Activated CD4-positive, alpha-beta memory T cell treated with anti-CD3 and anti-CD28 coated beads for 36 hours (primary cell): ENCODE results near the gene APOC1. TPM values are rescaled to one million over a fixed set of nuclear protein-coding genes. Genes with fewer than 3 reads are reported as not detected.
"Not testable (repeated sequence)": the region's sequence is repeated elsewhere in the genome, so short reads cannot be mapped to it uniquely, and the experiment has no call there.

Source experiments
- CTCF ChIA-PET: fragments of 350-600 bp; sonication (Branson Sonifier 250); formaldehyde crosslinking; loops from one replicate; lab custom pipeline; 2021; ENCODE audit warnings: antibody characterized with exemption, inconsistent platforms; lab: Charles Lee
- POLR2A ChIA-PET: fragments of 350-600 bp; sonication (Branson Sonifier 250); formaldehyde crosslinking; loops from one replicate; lab custom pipeline; 2021; ENCODE audit warnings: antibody characterized with exemption; lab: Charles Lee
- DNase-seq: peaks from one replicate; pipeline ENCODE4 v3.0.0-alpha.2; 2020
- H3K27ac Mint-ChIP-seq: one replicate; pipeline ENCODE4 v1.8.0; 2021; ENCODE audit warnings: mixed read lengths
- H3K27me3 Mint-ChIP-seq: one replicate; pipeline ENCODE4 v1.8.0; 2021; ENCODE audit warnings: mixed read lengths
- H3K36me3 Mint-ChIP-seq: one replicate; pipeline ENCODE4 v1.8.0; 2021; ENCODE audit warnings: mixed read lengths
- H3K4me1 Mint-ChIP-seq: one replicate; pipeline ENCODE4 v1.8.0; 2021; ENCODE audit warnings: low read depth, mixed read lengths
- H3K4me3 Mint-ChIP-seq: one replicate; pipeline ENCODE4 v1.8.0; 2021; ENCODE audit warnings: mild to moderate bottlenecking, mixed read lengths
- H3K9me3 Mint-ChIP-seq: one replicate; pipeline ENCODE4 v1.8.0; 2021; ENCODE audit warnings: mixed read lengths
- intact Hi-C: fragments of 100-400 bp; cut with micrococcal nuclease; formaldehyde crosslinking; loops from one replicate; pipeline ENCODE4 v1.15.1; 2023
- total RNA-seq, 2 experiments: library from RNA; stranded (reverse); gene quantifications; one replicate each; pipeline ENCODE4 v1.2.3, GENCODE V29; 2021

APOC1 gene
- total RNA-seq, 2 experiments from 2014 or later: 1.4 to 2.2 TPM

DNA sequence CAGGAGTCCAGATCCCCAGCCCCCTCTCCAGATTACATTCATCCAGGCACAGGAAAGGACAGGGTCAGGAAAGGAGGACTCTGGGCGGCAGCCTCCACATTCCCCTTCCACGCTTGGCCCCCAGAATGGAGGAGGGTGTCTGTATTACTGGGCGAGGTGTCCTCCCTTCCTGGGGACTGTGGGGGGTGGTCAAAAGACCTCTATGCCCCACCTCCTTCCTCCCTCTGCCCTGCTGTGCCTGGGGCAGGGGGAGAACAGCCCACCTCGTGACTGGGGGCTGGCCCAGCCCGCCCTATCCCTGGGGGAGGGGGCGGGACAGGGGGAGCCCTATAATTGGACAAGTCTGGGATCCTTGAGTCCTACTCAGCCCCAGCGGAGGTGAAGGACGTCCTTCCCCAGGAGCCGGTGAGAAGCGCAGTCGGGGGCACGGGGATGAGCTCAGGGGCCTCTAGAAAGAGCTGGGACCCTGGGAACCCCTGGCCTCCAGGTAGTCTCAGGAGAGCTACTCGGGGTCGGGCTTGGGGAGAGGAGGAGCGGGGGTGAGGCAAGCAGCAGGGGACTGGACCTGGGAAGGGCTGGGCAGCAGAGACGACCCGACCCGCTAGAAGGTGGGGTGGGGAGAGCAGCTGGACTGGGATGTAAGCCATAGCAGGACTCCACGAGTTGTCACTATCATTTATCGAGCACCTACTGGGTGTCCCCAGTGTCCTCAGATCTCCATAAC, 8.8 kb upstream of the APOC1 start, which contains the start of gene APOE:
Gene APOE, plus strand, starts transcription at position 360 of the 724 bp plus-strand sequence. CDS start 829 bp downstream, outside the sequence.
- ChIA-PET CTCF (interaction anchor here (0.9 to 4.6 kb wide), 6 partner anchors 10 to 154 kb away, joined by 3 to 23 read pairs (median 9); partner anchors contain the start of gene TOMM40), POLR2A (interaction anchor here (1.0 to 1.7 kb wide), 3 partner anchors 9 to 50 kb away, joined by 3 to 5 read pairs (median 3); partner anchors contain the start of genes APOC1 and CLPTM1)
- peaks cover 13% of the 10 kb centered on the region for H3K36me3 Mint-ChIP-seq
- H3K27me3 Mint-ChIP-seq: peaks cover 18% of the 10 kb centered on the region
- peaks cover 6% of the 10 kb centered on the region for H3K4me1 Mint-ChIP-seq
- DNase-seq: no peak
- no peaks in the 10 kb centered on the region for H3K9me3 Mint-ChIP-seq
- no peak within 1 kb of the TSS for H3K4me3 Mint-ChIP-seq
- intact Hi-C loops: no loop called here
- H3K27ac Mint-ChIP-seq: no peak within 1 kb of the TSS

DNA sequence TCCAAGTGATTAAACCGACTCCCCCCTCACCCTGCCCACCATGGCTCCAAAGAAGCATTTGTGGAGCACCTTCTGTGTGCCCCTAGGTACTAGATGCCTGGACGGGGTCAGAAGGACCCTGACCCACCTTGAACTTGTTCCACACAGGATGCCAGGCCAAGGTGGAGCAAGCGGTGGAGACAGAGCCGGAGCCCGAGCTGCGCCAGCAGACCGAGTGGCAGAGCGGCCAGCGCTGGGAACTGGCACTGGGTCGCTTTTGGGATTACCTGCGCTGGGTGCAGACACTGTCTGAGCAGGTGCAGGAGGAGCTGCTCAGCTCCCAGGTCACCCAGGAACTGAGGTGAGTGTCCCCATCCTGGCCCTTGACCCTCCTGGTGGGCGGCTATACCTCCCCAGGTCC, 6.8 kb upstream of the APOC1 start:
- CTCF ChIA-PET: interaction anchor here (0.6 to 1.3 kb wide), 3 partner anchors 41 to 152 kb away, joined by 3 read pairs; no protein-coding TSS in a partner anchor
- Mint-ChIP-seq H3K9me3 (no peaks in the 10 kb centered on the region), H3K4me3 (no peak overlapping the region), H3K27me3 (peaks cover 26% of the 10 kb centered on the region), H3K4me1 (peaks cover 6% of the 10 kb centered on the region), H3K27ac (no peak overlapping the region), H3K36me3 (peaks cover 5% of the 10 kb centered on the region)
- DNase-seq: no peak
- intact Hi-C loops: no loop called here
- POLR2A ChIA-PET: no interaction called here

DNA sequence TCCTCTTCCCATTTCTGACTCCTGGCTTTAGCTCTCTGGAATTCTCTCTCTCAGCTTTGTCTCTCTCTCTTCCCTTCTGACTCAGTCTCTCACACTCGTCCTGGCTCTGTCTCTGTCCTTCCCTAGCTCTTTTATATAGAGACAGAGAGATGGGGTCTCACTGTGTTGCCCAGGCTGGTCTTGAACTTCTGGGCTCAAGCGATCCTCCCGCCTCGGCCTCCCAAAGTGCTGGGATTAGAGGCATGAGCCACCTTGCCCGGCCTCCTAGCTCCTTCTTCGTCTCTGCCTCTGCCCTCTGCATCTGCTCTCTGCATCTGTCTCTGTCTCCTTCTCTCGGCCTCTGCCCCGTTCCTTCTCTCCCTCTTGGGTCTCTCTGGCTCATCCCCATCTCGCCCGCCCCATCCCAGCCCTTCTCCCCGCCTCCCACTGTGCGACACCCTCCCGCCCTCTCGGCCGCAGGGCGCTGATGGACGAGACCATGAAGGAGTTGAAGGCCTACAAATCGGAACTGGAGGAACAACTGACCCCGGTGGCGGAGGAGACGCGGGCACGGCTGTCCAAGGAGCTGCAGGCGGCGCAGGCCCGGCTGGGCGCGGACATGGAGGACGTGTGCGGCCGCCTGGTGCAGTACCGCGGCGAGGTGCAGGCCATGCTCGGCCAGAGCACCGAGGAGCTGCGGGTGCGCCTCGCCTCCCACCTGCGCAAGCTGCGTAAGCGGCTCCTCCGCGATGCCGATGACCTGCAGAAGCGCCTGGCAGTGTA, 6.2 kb upstream of the APOC1 start:
- no peak overlapping the region for H3K4me3 Mint-ChIP-seq
- peaks cover 6% of the 10 kb centered on the region for H3K4me1 Mint-ChIP-seq
- H3K27ac Mint-ChIP-seq: no peak overlapping the region
- peaks cover 32% of the 10 kb centered on the region for H3K27me3 Mint-ChIP-seq
- H3K9me3 Mint-ChIP-seq: no peaks in the 10 kb centered on the region
- ChIA-PET CTCF (interaction anchor here (0.6 to 1.3 kb wide), 3 partner anchors 40 to 151 kb away, joined by 3 read pairs; no protein-coding TSS in a partner anchor), POLR2A (no interaction called here)
- H3K36me3 Mint-ChIP-seq: peaks cover 2% of the 10 kb centered on the region
- intact Hi-C loops: no loop called here
- DNase-seq: no peak

DNA sequence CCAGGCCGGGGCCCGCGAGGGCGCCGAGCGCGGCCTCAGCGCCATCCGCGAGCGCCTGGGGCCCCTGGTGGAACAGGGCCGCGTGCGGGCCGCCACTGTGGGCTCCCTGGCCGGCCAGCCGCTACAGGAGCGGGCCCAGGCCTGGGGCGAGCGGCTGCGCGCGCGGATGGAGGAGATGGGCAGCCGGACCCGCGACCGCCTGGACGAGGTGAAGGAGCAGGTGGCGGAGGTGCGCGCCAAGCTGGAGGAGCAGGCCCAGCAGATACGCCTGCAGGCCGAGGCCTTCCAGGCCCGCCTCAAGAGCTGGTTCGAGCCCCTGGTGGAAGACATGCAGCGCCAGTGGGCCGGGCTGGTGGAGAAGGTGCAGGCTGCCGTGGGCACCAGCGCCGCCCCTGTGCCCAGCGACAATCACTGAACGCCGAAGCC, 5.6 kb upstream of the APOC1 start:
- Mint-ChIP-seq H3K36me3 (no peaks in the 10 kb centered on the region), H3K4me1 (peaks cover 6% of the 10 kb centered on the region), H3K27ac (no peak overlapping the region), H3K9me3 (no peaks in the 10 kb centered on the region), H3K4me3 (no peak overlapping the region), H3K27me3 (peaks cover 37% of the 10 kb centered on the region)
- intact Hi-C loops: no loop called here
- ChIA-PET CTCF (no interaction called here), POLR2A (no interaction called here)
- no peak for DNase-seq

DNA sequence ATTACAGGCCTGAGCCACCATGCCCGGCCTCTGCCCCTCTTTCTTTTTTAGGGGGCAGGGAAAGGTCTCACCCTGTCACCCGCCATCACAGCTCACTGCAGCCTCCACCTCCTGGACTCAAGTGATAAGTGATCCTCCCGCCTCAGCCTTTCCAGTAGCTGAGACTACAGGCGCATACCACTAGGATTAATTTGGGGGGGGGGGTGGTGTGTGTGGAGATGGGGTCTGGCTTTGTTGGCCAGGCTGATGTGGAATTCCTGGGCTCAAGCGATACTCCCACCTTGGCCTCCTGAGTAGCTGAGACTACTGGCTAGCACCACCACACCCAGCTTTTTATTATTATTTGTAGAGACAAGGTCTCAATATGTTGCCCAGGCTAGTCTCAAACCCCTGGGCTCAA, 4.6 kb upstream of the APOC1 start:
- Mint-ChIP-seq H3K27ac (no peak overlapping the region), H3K4me1 (peaks cover 13% of the 10 kb centered on the region), H3K9me3 (no peaks in the 10 kb centered on the region), H3K27me3 (peaks cover 43% of the 10 kb centered on the region), H3K4me3 (no peak overlapping the region), H3K36me3 (no peaks in the 10 kb centered on the region)
- CTCF ChIA-PET: no interaction called here
- no peak for DNase-seq
- intact Hi-C loops: no loop called here
- POLR2A ChIA-PET: no interaction called here

DNA sequence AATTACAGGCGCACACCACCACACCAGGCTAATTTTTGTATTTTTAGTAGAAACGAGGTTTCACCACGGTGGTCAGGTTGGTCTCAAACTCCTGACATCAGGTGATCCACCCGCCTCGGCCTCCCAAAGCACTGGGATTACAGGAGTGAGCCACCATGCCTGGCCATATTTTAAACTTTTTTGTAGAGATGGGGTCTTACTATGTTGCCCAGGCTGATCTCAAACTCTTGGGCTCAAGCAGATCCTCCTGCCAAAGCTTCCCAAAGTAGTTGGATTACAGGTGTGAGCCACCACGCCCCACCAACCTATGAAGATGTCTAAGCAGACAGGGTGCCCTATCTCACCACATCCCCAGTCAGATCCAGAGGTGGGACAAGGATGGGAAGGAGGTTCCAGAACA, 2.5 kb upstream of the APOC1 start:
- H3K4me1 Mint-ChIP-seq, H3K9me3 Mint-ChIP-seq, intact Hi-C loops, H3K36me3 Mint-ChIP-seq, DNase-seq, H3K27ac Mint-ChIP-seq, H3K4me3 Mint-ChIP-seq, POLR2A ChIA-PET: not testable (repeated sequence)
- H3K27me3 Mint-ChIP-seq: peaks cover 31% of the 10 kb centered on the region
- CTCF ChIA-PET: interaction anchor here (1.0 to 2.1 kb wide), 2 partner anchors 8 to 13 kb away, joined by 4 to 11 read pairs; no protein-coding TSS in a partner anchor

DNA sequence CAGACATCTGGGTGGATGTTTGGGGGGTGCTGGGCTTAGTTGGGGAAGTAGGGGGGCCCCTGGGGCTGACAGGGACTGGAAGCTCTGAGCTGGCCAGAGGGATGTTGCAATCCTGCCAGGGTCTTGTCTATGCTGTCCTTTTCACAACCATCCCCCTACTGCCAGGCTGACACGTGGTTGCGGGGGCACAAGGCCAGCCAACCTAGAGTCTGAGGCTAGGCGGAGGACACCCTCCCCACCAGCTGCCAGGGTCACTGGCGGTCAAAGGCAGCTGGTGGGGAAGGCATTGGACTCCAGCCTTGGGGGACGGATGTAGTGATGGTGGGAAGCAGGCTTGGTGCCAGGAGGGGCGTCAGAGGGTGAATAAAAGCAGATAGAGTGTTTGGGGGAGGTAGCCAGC, 1.6 kb upstream of the APOC1 start:
- CTCF ChIA-PET: interaction anchor here (0.9 to 2.1 kb wide), 2 partner anchors 9 to 39 kb away, joined by 3 to 11 read pairs; no protein-coding TSS in a partner anchor
- H3K27me3 Mint-ChIP-seq: peaks cover 29% of the 10 kb centered on the region

DNA sequence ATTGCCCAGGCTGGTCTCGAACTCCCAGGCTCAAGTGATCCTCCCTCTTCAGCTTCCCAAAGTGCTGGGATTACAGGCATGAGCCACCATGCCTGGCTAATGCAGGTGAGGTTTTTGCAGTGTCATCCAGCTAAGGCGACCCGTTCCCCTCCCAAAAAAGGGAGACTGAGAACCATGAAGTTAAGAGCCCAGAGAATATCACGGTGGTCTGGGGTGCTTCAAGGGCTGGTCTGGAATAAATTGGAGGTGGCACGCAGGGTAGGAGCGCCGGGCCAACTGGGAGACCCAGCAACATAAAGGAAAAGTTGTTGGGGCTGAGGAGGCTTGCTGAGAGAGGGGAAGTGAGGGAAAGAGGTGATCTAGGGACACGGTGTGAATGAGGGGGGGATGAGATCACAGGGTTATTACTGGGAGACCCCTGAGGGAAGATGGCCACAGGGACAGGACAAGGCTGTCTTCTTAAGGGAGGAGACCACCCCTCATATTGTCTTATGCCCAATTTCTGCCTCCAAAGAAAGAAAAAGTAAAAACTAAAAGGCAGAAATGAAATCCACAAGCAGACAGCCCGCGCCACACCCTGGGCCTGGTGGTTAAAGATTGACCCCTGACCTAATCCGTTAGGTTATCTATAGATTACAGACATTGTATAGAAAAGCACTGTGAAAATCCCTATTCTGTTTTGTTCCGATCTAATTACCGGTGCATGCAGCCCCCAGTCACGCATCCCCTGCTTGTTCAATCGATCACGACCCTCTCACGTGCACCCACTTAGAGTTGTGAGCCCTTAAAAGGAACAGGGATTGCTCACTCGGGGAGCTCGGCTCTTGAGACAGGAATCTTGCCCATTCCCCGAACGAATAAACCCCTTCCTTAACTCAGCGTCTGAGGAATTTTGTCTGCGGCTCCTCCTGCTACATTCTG, 636 bp upstream of the APOC1 start:
- peaks cover 26% of the 10 kb centered on the region for H3K27me3 Mint-ChIP-seq
- POLR2A ChIA-PET: interaction anchor here (0.6 kb wide), 1 partner anchor 386 kb away, joined by 6 read pairs; no protein-coding TSS in a partner anchor
- H3K4me1 Mint-ChIP-seq, H3K27ac Mint-ChIP-seq, intact Hi-C loops, H3K9me3 Mint-ChIP-seq, H3K36me3 Mint-ChIP-seq, DNase-seq: not testable (repeated sequence)
- CTCF ChIA-PET: interaction anchor here (0.9 to 2.1 kb wide), 2 partner anchors 10 to 38 kb away, joined by 3 to 11 read pairs; no protein-coding TSS in a partner anchor
- H3K4me3 Mint-ChIP-seq: peak overlapping the region; percentile 92

More for the DNA sequence above, 1.6 kb upstream of the APOC1 start:
- intact Hi-C loops: no loop called here
- Mint-ChIP-seq H3K4me1 (peaks cover 9% of the 10 kb centered on the region), H3K36me3 (no peaks in the 10 kb centered on the region), H3K9me3 (no peaks in the 10 kb centered on the region), H3K4me3 (no peak overlapping the region), H3K27ac (no peak overlapping the region)
- POLR2A ChIA-PET: interaction anchor here (0.6 kb wide), 1 partner anchor 387 kb away, joined by 6 read pairs; no protein-coding TSS in a partner anchor
- no peak for DNase-seq

DNA sequence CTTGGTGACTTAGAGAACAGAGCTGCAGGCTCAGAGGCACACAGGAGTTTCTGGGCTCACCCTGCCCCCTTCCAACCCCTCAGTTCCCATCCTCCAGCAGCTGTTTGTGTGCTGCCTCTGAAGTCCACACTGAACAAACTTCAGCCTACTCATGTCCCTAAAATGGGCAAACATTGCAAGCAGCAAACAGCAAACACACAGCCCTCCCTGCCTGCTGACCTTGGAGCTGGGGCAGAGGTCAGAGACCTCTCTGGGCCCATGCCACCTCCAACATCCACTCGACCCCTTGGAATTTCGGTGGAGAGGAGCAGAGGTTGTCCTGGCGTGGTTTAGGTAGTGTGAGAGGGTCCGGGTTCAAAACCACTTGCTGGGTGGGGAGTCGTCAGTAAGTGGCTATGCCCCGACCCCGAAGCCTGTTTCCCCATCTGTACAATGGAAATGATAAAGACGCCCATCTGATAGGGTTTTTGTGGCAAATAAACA, 9.9 kb downstream of the APOC1 start:
- H3K4me1 Mint-ChIP-seq: peaks cover 4% of the 10 kb centered on the region
- no peaks in the 10 kb centered on the region for H3K36me3 Mint-ChIP-seq
- no peaks in the 10 kb centered on the region for H3K9me3 Mint-ChIP-seq
- DNase-seq: no peak
- H3K27me3 Mint-ChIP-seq: peaks cover 17% of the 10 kb centered on the region
- ChIA-PET POLR2A (no interaction called here), CTCF (no interaction called here)
- H3K27ac Mint-ChIP-seq: no peak overlapping the region
- intact Hi-C loops: no loop called here
- no peak overlapping the region for H3K4me3 Mint-ChIP-seq

DNA sequence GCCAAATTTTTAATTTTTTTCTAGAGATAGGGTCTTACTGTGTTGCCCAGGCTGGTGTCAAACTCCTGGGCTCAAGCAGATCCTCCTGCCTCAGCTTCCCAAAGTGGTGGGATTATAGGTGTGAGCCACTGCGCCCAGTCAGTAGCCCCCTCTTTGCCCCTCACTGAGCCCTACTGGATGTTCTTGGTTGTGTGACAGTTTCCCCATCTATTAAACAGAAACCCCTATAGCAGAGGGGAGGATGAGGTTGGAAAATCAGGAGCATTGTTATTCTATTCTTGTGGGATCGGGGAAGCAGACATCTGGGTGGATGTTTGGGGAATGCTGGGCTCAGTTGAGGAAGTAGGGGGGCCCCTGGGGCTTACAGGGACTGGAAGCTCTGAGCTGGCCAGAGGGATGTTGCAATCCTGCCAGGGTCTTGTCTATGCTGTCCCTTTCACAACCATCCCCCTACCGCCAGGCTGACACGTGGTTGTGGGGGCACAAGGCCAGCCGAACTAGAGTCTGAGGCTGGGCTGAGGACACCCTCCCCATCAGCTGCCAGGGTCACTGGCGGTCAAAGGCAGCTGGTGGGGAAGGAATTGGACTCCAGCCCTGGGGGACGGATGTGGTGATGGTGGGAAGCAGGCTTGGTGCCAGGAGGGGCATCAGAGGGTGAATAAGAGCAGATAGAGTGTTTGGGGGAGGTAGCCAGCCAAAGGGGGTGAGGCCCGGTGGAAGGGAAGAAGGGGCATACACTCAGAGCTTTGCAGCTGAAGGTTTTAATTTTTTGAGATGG, 10.9 kb downstream of the APOC1 start:
- peaks cover 4% of the 10 kb centered on the region for H3K4me1 Mint-ChIP-seq
- no peaks in the 10 kb centered on the region for H3K36me3 Mint-ChIP-seq
- H3K27me3 Mint-ChIP-seq: peaks cover 17% of the 10 kb centered on the region
- H3K4me3 Mint-ChIP-seq: no peak overlapping the region
- intact Hi-C loops: no loop called here
- DNase-seq: no peak
- POLR2A ChIA-PET: no interaction called here
- no peaks in the 10 kb centered on the region for H3K9me3 Mint-ChIP-seq
- H3K27ac Mint-ChIP-seq: no peak overlapping the region
- CTCF ChIA-PET: no interaction called here
